ENCODE measurements around the gene DNAJA4.

DNA sequence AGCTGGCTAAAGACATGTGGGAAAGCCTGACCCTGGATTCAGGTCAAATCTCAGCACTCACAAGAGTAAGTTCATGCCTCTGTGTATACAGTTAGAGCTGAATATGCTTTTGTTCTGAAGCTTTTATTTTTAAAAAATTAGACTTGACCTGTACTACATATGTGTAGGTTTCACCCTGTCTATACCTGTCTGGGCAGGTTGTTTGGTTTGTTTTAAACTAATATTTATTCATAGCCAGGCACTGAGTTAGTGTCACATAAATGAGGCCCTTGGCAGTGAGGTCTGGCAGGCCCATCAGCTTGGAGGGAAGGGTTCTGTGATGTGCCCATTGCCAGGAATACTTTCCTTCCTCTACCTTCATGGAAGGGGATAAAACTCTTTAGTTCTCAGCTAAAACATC lies 1.9 kb downstream of the DNAJA4 start:
- TF ChIP-seq, protein P1, sequence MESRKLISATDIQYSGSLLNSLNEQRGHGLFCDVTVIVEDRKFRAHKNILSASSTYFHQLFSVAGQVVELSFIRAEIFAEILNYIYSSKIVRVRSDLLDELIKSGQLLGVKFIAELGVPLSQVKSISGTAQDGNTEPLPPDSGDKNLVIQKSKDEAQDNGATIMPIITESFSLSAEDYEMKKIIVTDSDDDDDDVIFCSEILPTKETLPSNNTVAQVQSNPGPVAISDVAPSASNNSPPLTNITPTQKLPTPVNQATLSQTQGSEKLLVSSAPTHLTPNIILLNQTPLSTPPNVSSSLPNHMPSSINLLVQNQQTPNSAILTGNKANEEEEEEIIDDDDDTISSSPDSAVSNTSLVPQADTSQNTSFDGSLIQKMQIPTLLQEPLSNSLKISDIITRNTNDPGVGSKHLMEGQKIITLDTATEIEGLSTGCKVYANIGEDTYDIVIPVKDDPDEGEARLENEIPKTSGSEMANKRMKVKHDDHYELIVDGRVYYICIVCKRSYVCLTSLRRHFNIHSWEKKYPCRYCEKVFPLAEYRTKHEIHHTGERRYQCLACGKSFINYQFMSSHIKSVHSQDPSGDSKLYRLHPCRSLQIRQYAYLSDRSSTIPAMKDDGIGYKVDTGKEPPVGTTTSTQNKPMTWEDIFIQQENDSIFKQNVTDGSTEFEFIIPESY (IDR thresholded peaks at IDR 0.05; ENCODE audit: borderline replicate concordance, low read depth), result no peak
- no peak for TF ChIP-seq EZH2phosphoT487 (IDR thresholded peaks at IDR 0.05; ENCODE audit: borderline replicate concordance, low read depth)
